ENCODE results near the gene SPRYD4. TPM values are rescaled to one million over a fixed set of nuclear protein-coding genes. Genes with fewer than 3 reads are reported as not detected.
A peak's percentile ranks its signal among the peaks of the same experiment; 100 is the strongest.

Gene SPRYD4
- total RNA-seq, 2 experiments from 2014 or later: 3.4 TPM

GRCh38 chr12:56461235-56462159 lies 6.9 kb upstream of the SPRYD4 start:
- Mint-ChIP-seq H3K9me3 (no peaks in the 10 kb centered on the region), H3K36me3 (no peaks in the 10 kb centered on the region), H3K27ac (no peak overlapping the region), H3K27me3 (no peaks in the 10 kb centered on the region), H3K4me3 (no peak overlapping the region), H3K4me1 (peaks cover 6% of the 10 kb centered on the region)
- no peak for DNase-seq

GRCh38 chr12:56462565-56462964 lies 5.8 kb upstream of the SPRYD4 start:
- peaks cover 9% of the 10 kb centered on the region for H3K4me1 Mint-ChIP-seq
- no peak overlapping the region for H3K27ac Mint-ChIP-seq
- H3K4me3 Mint-ChIP-seq: no peak overlapping the region
- no peaks in the 10 kb centered on the region for H3K36me3 Mint-ChIP-seq
- DNase-seq: no peak
- no peaks in the 10 kb centered on the region for H3K9me3 Mint-ChIP-seq
- no peaks in the 10 kb centered on the region for H3K27me3 Mint-ChIP-seq

- Mint-ChIP-seq H3K9me3 (no peaks in the 10 kb centered on the region), H3K27me3 (no peaks in the 10 kb centered on the region), H3K4me3 (peak overlapping the region; percentile 95), H3K27ac (peak overlapping the region; percentile 97), H3K4me1 (peaks cover 33% of the 10 kb centered on the region), H3K36me3 (peaks cover 29% of the 10 kb centered on the region)
- DNase-seq: peak; percentile 11
Observed at GRCh38 chr12:56469007-56469930, 891 bp downstream of the SPRYD4 start.

- no peaks in the 10 kb centered on the region for H3K27me3 Mint-ChIP-seq
- DNase-seq: no peak
- H3K36me3 Mint-ChIP-seq: peaks cover 21% of the 10 kb centered on the region
- H3K4me1 Mint-ChIP-seq: peaks cover 30% of the 10 kb centered on the region
- no peaks in the 10 kb centered on the region for H3K9me3 Mint-ChIP-seq
- no peak overlapping the region for H3K27ac Mint-ChIP-seq
- H3K4me3 Mint-ChIP-seq: no peak overlapping the region
Observed at GRCh38 chr12:56474389-56474788, 6.0 kb downstream of the SPRYD4 start.

GRCh38 chr12:56476143-56476542 lies 7.8 kb downstream of the SPRYD4 start:
- DNase-seq: no peak
- H3K27ac Mint-ChIP-seq: no peak overlapping the region
- no peaks in the 10 kb centered on the region for H3K9me3 Mint-ChIP-seq
- H3K4me1 Mint-ChIP-seq: peaks cover 29% of the 10 kb centered on the region
- peaks cover 13% of the 10 kb centered on the region for H3K36me3 Mint-ChIP-seq
- H3K27me3 Mint-ChIP-seq: no peaks in the 10 kb centered on the region
- no peak overlapping the region for H3K4me3 Mint-ChIP-seq

- DNase-seq: no peak
- Mint-ChIP-seq H3K27me3 (no peaks in the 10 kb centered on the region), H3K9me3 (no peaks in the 10 kb centered on the region), H3K4me1 (peaks cover 20% of the 10 kb centered on the region), H3K36me3 (peaks cover 9% of the 10 kb centered on the region), H3K27ac (no peak overlapping the region), H3K4me3 (no peak overlapping the region)
Observed at GRCh38 chr12:56476972-56477432, 8.6 kb downstream of the SPRYD4 start.

GRCh38 chr12:56477521-56478225 lies 9.3 kb downstream of the SPRYD4 start:
- H3K27me3 Mint-ChIP-seq: no peaks in the 10 kb centered on the region
- no peak overlapping the region for H3K27ac Mint-ChIP-seq
- peaks cover 17% of the 10 kb centered on the region for H3K4me1 Mint-ChIP-seq
- no peak overlapping the region for H3K4me3 Mint-ChIP-seq
- DNase-seq: no peak
- no peaks in the 10 kb centered on the region for H3K9me3 Mint-ChIP-seq
- H3K36me3 Mint-ChIP-seq: peaks cover 9% of the 10 kb centered on the region

GRCh38 chr12:56479625-56480024 lies 11.2 kb downstream of the SPRYD4 start:
- Mint-ChIP-seq H3K27ac (no peak overlapping the region), H3K36me3 (peaks cover 2% of the 10 kb centered on the region), H3K9me3 (no peaks in the 10 kb centered on the region), H3K27me3 (no peaks in the 10 kb centered on the region), H3K4me3 (no peak overlapping the region), H3K4me1 (peaks cover 15% of the 10 kb centered on the region)
- DNase-seq: no peak

- Mint-ChIP-seq H3K36me3 (peaks cover 8% of the 10 kb centered on the region), H3K27me3 (peaks cover 22% of the 10 kb centered on the region), H3K9me3 (peaks cover 4% of the 10 kb centered on the region), H3K27ac (no peak overlapping the region), H3K4me3 (no peak overlapping the region), H3K4me1 (peaks cover 21% of the 10 kb centered on the region)
- no peak for DNase-seq
Observed at GRCh38 chr12:56484566-56484965, 16.2 kb downstream of the SPRYD4 start.

GRCh38 chr12:56486694-56487093 lies 18.3 kb downstream of the SPRYD4 start:
- Mint-ChIP-seq H3K4me1 (peaks cover 11% of the 10 kb centered on the region), H3K4me3 (no peak overlapping the region), H3K36me3 (peaks cover 6% of the 10 kb centered on the region), H3K9me3 (peaks cover 4% of the 10 kb centered on the region), H3K27ac (no peak overlapping the region), H3K27me3 (peaks cover 41% of the 10 kb centered on the region)
- DNase-seq: no peak

GRCh38 chr12:56487448-56488040 lies 19.2 kb downstream of the SPRYD4 start:
- peaks cover 6% of the 10 kb centered on the region for H3K36me3 Mint-ChIP-seq
- peak; percentile 32 for DNase-seq
- H3K4me3 Mint-ChIP-seq: peak overlapping the region; percentile 84
- H3K27ac Mint-ChIP-seq: peak overlapping the region; percentile 30
- H3K4me1 Mint-ChIP-seq: peaks cover 11% of the 10 kb centered on the region
- H3K27me3 Mint-ChIP-seq: peaks cover 44% of the 10 kb centered on the region
- peaks cover 4% of the 10 kb centered on the region for H3K9me3 Mint-ChIP-seq

- DNase-seq: peak; percentile 73
- peaks cover 6% of the 10 kb centered on the region for H3K36me3 Mint-ChIP-seq
- H3K27me3 Mint-ChIP-seq: peaks cover 47% of the 10 kb centered on the region
- H3K27ac Mint-ChIP-seq: peak within 1 kb of the TSS; percentile 30
- H3K9me3 Mint-ChIP-seq: peaks cover 4% of the 10 kb centered on the region
- peaks cover 11% of the 10 kb centered on the region for H3K4me1 Mint-ChIP-seq
- H3K4me3 Mint-ChIP-seq: peak within 1 kb of the TSS; percentile 84
Observed at GRCh38 chr12:56488041-56488955, 19.9 kb downstream of the SPRYD4 start, which contains the start of gene GLS2. Gene GLS2 (minus strand): TSS chr12:56488161. CDS start chr12:56488118, 43 bp downstream.

GRCh38 chr12:56490360-56490759 lies 22.0 kb downstream of the SPRYD4 start:
- peaks cover 47% of the 10 kb centered on the region for H3K27me3 Mint-ChIP-seq

More at GRCh38 chr12:56490360-56490759, 22.0 kb downstream of the SPRYD4 start:
- peaks cover 11% of the 10 kb centered on the region for H3K4me1 Mint-ChIP-seq
- no peak overlapping the region for H3K4me3 Mint-ChIP-seq
- no peak overlapping the region for H3K27ac Mint-ChIP-seq
- peaks cover 4% of the 10 kb centered on the region for H3K9me3 Mint-ChIP-seq
- no peak for DNase-seq
- H3K36me3 Mint-ChIP-seq: peaks cover 6% of the 10 kb centered on the region

All from activated naive CD8-positive, alpha-beta T cell treated with anti-CD3 and anti-CD28 coated beads for 36 hours (primary cell).